IMR-90 (cell line): ENCODE measurements around the gene AVPI1. TPM values are rescaled to one million over a fixed set of nuclear protein-coding genes. Genes with fewer than 3 reads are reported as not detected.
A peak's percentile ranks its signal among the peaks of the same experiment; 100 is the strongest.

Experiments
- ATAC-seq: fragments of 200-7000 bp; cut with Tn5 transposase; 2 replicates; pipeline ENCODE4 v1.9.1; 2020; ENCODE audit warnings: low read depth, mild to moderate bottlenecking, moderate library complexity
- BruUV-seq: library from RNA; stranded (reverse); fragments of 400-500 nt; replicated peaks from 2 replicates; lab custom pipeline; 2021; lab: Mats Ljungman, UMichigan
- CTCF ChIA-PET: fragments of 300-600 bp; formaldehyde crosslinking; extraction: SDS; loops from one replicate; lab custom pipeline; 2021; ENCODE audit warnings: antibody characterized with exemption; lab: Yijun Ruan, JAX
- POLR2A ChIA-PET: fragments of 300-600 bp; sonication (Branson Sonifier 250); formaldehyde crosslinking; loops from one replicate; lab custom pipeline; 2022; ENCODE audit warnings: antibody characterized with exemption; ENCODE audit not compliant: unreplicated experiment; lab: Charles Lee
- DNase-seq: peaks from one replicate; pipeline ENCODE4 v3.0.0; 2013
- H2AFZ ChIP-seq: replicated peaks from 2 replicates; pipeline ENCODE3; 2013; ENCODE audit warnings: low read length, mild to moderate bottlenecking; ENCODE audit not compliant: poor library complexity
- H2AK5ac ChIP-seq: 2 replicates; pipeline ENCODE4 v1.6.1; 2013; ENCODE audit warnings: low read depth, low read length, inconsistent platforms
- H2AK9ac ChIP-seq: replicated peaks from 2 replicates; pipeline ENCODE3; 2013; ENCODE audit warnings: mild to moderate bottlenecking, low read depth, low read length, moderate library complexity; ENCODE audit not compliant: poor library complexity
- H2BK120ac ChIP-seq: 2 replicates; pipeline ENCODE4 v1.6.1; 2013; ENCODE audit warnings: low read depth, low read length, inconsistent platforms
- H2BK15ac ChIP-seq: 3 replicates; pipeline ENCODE4 v1.6.1; 2013; ENCODE audit warnings: low read depth, low read length, inconsistent platforms
- H2BK20ac ChIP-seq: 2 replicates; pipeline ENCODE4 v1.6.1; 2013; ENCODE audit warnings: low read depth, mild to moderate bottlenecking, inconsistent platforms, low read length, moderate library complexity
- H2BK5ac ChIP-seq: 2 replicates; pipeline ENCODE4 v1.6.1; 2013; ENCODE audit warnings: mild to moderate bottlenecking, low read depth, low read length, inconsistent platforms; ENCODE audit not compliant: poor library complexity, severe bottlenecking
- H3K14ac ChIP-seq: replicated peaks from 2 replicates; pipeline ENCODE4 v1.6.1; 2013; ENCODE audit warnings: low read depth, low read length, inconsistent platforms
- H3K18ac ChIP-seq: 2 replicates; pipeline ENCODE4 v1.6.1; 2013; ENCODE audit warnings: low read depth, low read length, control low read depth
- H3K23ac ChIP-seq: 2 replicates; pipeline ENCODE4 v1.6.1; 2013; ENCODE audit warnings: low read depth, low read length, inconsistent platforms
- H3K27ac ChIP-seq: 2 replicates; pipeline ENCODE4 v1.5.1; 2013; ENCODE audit warnings: mild to moderate bottlenecking, control low read depth, low read length; ENCODE audit not compliant: insufficient read depth
- H3K27me3 ChIP-seq: 2 replicates; pipeline ENCODE4 v1.6.1; 2013; ENCODE audit warnings: low read length; ENCODE audit not compliant: control insufficient read depth, insufficient read depth
- H3K36me3 ChIP-seq: 2 replicates; pipeline ENCODE4 v1.6.1; 2013; ENCODE audit warnings: low read length, mixed read lengths; ENCODE audit not compliant: control insufficient read depth, insufficient read depth
- H3K4ac ChIP-seq: 2 replicates; pipeline ENCODE4 v1.6.1; 2013; ENCODE audit warnings: low read depth, low read length, inconsistent platforms
- H3K4me1 ChIP-seq: 2 replicates; pipeline ENCODE4 v1.6.1; 2013; ENCODE audit warnings: low read length, mixed read lengths; ENCODE audit not compliant: control insufficient read depth, insufficient read depth
- H3K4me2 ChIP-seq: 2 replicates; pipeline ENCODE4 v1.6.1; 2013; ENCODE audit warnings: low read depth, mild to moderate bottlenecking, control low read depth, low read length, moderate library complexity
- H3K4me3 ChIP-seq: 2 replicates; pipeline ENCODE4 v1.5.1; 2013; ENCODE audit warnings: low read depth, mild to moderate bottlenecking, control low read depth, low read length, moderate library complexity; ENCODE audit not compliant: insufficient read depth
- H3K56ac ChIP-seq: 2 replicates; pipeline ENCODE4 v1.6.1; 2013; ENCODE audit warnings: low read length, inconsistent platforms; ENCODE audit not compliant: insufficient read depth; ENCODE audit errors: extremely low read depth
- H3K79me1 ChIP-seq, 2 experiments: 2 replicates each; pipeline ENCODE4 v1.6.1; 2013; ENCODE audit warnings: low read length in 2 of 2, inconsistent platforms in 1 of 2, low read depth in 1 of 2
- H3K9ac ChIP-seq: 2 replicates; pipeline ENCODE4 v1.6.1; 2013; ENCODE audit warnings: low read depth, low read length, control low read depth
- H3K9me1 ChIP-seq: 2 replicates; pipeline ENCODE4 v1.6.1; 2013; ENCODE audit warnings: low read length, inconsistent platforms; ENCODE audit not compliant: insufficient read depth
- H3K9me3 ChIP-seq: 2 replicates; pipeline ENCODE4 v1.6.1; 2013; ENCODE audit warnings: low read length; ENCODE audit not compliant: control insufficient read depth, insufficient read depth
- H4K20me1 ChIP-seq: 2 replicates; pipeline ENCODE4 v1.6.1; 2013; ENCODE audit warnings: low read length, inconsistent platforms; ENCODE audit not compliant: insufficient read depth
- H4K5ac ChIP-seq: 2 replicates; pipeline ENCODE4 v1.6.1; 2013; ENCODE audit warnings: mild to moderate bottlenecking, low read depth, low read length, control low read depth
- H4K8ac ChIP-seq, 2 experiments: 2 replicates each; pipeline ENCODE4 v1.6.1; 2013; ENCODE audit warnings: low read depth in 2 of 2, low read length in 2 of 2, control low read depth in 1 of 2, inconsistent platforms in 1 of 2
- H4K91ac ChIP-seq: 2 replicates; pipeline ENCODE4 v1.6.1; 2013; ENCODE audit warnings: low read depth, low read length, inconsistent platforms; ENCODE audit not compliant: insufficient read depth
- RFX5 ChIP-seq: IDR thresholded peaks from 2 replicates; pipeline ENCODE4 v1.8.0; 2012; ENCODE audit warnings: low read depth, mild to moderate bottlenecking, low read length, moderate library complexity
- WGBS, 2 experiments: methylation state at CpG; one replicate each; pipeline versions ENCODE4 v1.1.5 to v1.1.7; 2013; ENCODE audit warnings: missing lambda C conversion rate in 2 of 2; ENCODE audit not compliant: insufficient read length in 1 of 2; ENCODE audit errors: extremely low coverage in 2 of 2; 5-methylcytosine and 5-hydroxymethylcytosine counted together
- dilution Hi-C: fragments of 300-500 bp; cut with HindIII; formaldehyde crosslinking; loops from one replicate; pipeline ENCODE4 v1.14.3; 2018; ENCODE audit warnings: low sequenced_read_pairs; ENCODE audit not compliant: unreplicated experiment
- in situ Hi-C: fragments of 300-500 bp; cut with MboI; formaldehyde crosslinking; loops from 3 replicates; pipeline ENCODE4 v1.14.3; 2019; ENCODE audit warnings: low sequenced_read_pairs, inconsistent platforms, mixed read lengths
- intact Hi-C: fragments of 100-400 bp; cut with micrococcal nuclease; formaldehyde crosslinking; loops from 2 replicates; pipeline ENCODE4 v1.10.0; 2022
- polyA plus RNA-seq, 3 experiments: library from polyadenylated mRNA; depleted of rRNA; stranded (reverse); fragments of >200 nt; gene quantifications; 2 replicates each; pipeline ENCODE4 v1.2.3, GENCODE V29; 2012; ENCODE audit warnings: low replicate concordance in 1 of 3
- total RNA-seq: library from RNA; depleted of rRNA; stranded (reverse); fragments of >200 nt; gene quantifications from 2 replicates; pipeline ENCODE4 v1.2.3, GENCODE V29; 2012

Gene AVPI1
- total and polyA plus RNA-seq, 2 of the 4 experiments (the other 2 are of a cell fraction), result 26.7 to 29.8 TPM

DNA sequence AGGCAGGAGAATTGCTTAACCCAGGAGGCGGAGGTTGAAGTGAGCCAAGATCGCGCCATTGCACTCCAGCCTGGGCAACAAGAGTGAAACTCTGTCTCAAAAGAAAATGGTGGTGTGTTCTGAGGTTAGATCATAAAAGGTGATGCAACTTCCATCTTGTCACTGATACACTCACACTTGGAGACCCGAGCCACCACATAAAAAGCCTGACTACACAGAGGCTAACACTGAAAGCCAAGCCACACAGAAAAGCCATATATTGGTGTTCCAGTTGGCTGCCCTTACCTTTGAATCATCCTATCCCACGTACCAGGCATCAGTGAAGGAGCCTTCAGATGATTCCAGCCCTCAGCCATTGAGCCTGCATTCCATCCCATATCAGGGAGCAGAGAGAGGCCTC, 57.8 kb downstream of the AVPI1 start:
- ChIA-PET CTCF (no interaction called here), POLR2A (no interaction called here)
- dilution Hi-C loops (no loop called here), intact Hi-C loops (no loop called here), in situ Hi-C loops (no loop called here)
- H3K79me1 ChIP-seq, result peaks cover 3 to 22% of the 10 kb centered on the region in 2 experiments; a peak in 3 of 4 replicates
- peak overlapping the region; percentile 37; the same call in 1 of the 2 replicates for H3K18ac ChIP-seq
- peaks cover 13% of the 10 kb centered on the region for H3K9me1 ChIP-seq
- H3K9ac ChIP-seq, result no peak overlapping the region
- no peak for TF ChIP-seq RFX5
- no peak overlapping the region for H4K8ac ChIP-seq
- peak overlapping the region; percentile 35; the same call in 1 of the 2 replicates for H4K91ac ChIP-seq
- no peak for ATAC-seq
- 0 out of 2 replicates have a peak overlapping the region, but pooled peaks have one; percentile 7 for H4K5ac ChIP-seq
- 0 out of 2 replicates have a peak overlapping the region, but pooled peaks have one; percentile 22 for H2BK120ac ChIP-seq
- H3K23ac ChIP-seq, result no peak overlapping the region
- 0 out of 2 replicates have a peak overlapping the region, but pooled peaks have one; percentile 14 for H3K14ac ChIP-seq
- no CpG with 5 or more reads among the region's 5 CpGs for WGBS, 2 experiments
- H2AFZ ChIP-seq, result no peak overlapping the region
- H3K4me3 ChIP-seq, result no peak overlapping the region
- peak overlapping the region; percentile 48; the same call in 1 of the 2 replicates for H3K4ac ChIP-seq
- BruUV-seq, result no TSS peak
- no peaks in the 10 kb centered on the region for H3K9me3 ChIP-seq
- no peaks in the 10 kb centered on the region for H3K27me3 ChIP-seq
- H3K36me3 ChIP-seq, result no peaks in the 10 kb centered on the region
- H2BK20ac ChIP-seq, result no peak overlapping the region
- H3K27ac ChIP-seq, result no peak overlapping the region
- H2BK15ac ChIP-seq, result peak overlapping the region; percentile 48; the same call in 1 of the 3 replicates
- DNase-seq, result no peak
- H3K4me1 ChIP-seq, result peaks cover 17% of the 10 kb centered on the region
- no peak overlapping the region for H2BK5ac ChIP-seq
- H2AK9ac ChIP-seq, result peak overlapping the region; percentile 7
- H4K20me1 ChIP-seq, result no peaks in the 10 kb centered on the region
- no peak overlapping the region for H2AK5ac ChIP-seq
- no peak overlapping the region for H3K4me2 ChIP-seq
- H3K56ac ChIP-seq, result no peak overlapping the region
